Activated naive CD8-positive, alpha-beta T cell treated with anti-CD3 and anti-CD28 coated beads, Interleukin-2, amount 50 U/mL, for 16 hours (primary cell): ENCODE results near the gene OCA2.
"Not testable (repeated sequence)": the region's sequence is repeated elsewhere in the genome, so short reads cannot be mapped to it uniquely, and the experiment has no call there.

Source experiments
- DNase-seq: peaks from one replicate; pipeline ENCODE4 v3.0.0-alpha.2; 2020; ENCODE audit warnings: low read depth, low spot score

OCA2 gene

DNA sequence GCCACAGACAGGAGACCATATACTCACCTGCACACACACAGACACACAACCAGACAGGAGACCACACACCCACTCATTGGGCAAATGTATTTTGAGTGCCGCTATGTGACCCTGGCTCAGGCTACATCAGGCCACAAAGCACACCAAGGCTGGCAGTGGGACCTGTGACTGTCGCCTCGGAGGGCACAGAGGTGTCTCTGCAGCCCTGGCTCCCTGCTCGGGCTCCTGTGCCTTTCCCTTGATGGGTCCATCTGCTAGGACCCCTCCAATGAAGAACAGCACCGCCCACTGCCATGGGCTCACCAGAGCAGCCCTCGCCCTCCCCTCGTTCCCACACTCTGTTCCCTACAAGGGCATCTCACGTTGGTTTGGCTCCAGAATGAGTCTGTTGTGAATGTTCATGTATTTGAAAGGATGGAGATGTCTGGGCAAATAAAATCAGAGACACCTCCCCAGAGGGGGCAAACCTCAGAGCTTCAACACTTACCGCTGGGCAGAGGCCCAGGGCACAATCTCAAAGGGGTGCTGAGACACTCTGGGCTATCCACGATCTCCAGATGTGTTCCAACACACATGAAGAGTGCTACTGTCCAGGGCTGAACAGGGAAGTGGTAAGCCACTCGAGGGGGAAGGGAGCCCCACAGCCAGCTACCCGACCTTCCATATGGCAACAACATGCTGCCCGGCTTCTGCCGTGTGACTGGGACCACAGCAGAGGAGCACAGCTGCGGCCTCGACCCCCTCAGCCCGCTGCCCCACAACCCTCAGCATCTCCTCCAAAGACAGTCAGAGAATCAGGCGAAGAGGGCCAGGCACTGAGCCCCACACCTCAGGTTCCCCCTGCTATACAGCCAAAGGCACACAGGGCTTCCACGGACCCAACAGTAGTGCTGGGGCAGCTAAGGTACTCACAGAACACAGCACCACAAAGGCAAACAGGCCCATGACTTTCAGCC is 74.9 kb downstream of the OCA2 start:
- no peak for DNase-seq

DNA sequence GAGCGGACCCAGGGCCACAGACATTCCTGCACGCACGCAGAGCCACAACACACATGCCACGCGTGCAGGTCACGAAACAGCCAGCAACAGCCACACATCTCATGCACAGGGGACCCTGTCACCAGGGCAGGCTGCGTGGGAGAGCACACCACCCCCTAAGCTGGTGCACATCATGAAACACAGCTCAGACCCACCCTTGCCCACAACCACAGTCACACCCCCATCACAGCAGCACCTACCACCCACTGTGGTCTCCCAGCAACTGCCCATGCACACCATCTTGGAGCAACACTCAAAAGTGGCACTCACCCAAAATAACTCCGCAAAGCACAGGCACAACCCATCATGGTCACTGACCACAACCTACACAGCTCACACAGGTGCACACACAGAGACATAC is 75.7 kb downstream of the OCA2 start:
- no peak for DNase-seq

DNA sequence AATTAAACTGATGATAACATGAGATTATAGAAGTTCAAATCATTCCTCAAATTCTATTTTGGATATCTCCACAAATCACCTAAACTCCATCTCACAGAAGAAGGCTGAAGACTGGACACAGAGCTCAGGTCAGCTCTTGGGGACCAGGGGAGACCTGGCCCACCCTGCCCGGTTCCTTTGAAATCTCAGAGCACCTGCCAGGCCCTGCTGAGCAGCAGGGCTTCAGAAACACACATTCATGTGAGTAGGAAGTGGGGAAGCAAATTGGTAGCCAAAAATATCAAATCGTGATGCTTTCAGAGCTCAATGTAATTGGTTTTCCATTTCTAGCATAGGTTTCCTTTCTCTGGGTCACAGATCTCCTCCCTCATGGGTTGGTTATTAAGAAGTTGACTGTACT is 76.2 kb downstream of the OCA2 start:
- no peak for DNase-seq

DNA sequence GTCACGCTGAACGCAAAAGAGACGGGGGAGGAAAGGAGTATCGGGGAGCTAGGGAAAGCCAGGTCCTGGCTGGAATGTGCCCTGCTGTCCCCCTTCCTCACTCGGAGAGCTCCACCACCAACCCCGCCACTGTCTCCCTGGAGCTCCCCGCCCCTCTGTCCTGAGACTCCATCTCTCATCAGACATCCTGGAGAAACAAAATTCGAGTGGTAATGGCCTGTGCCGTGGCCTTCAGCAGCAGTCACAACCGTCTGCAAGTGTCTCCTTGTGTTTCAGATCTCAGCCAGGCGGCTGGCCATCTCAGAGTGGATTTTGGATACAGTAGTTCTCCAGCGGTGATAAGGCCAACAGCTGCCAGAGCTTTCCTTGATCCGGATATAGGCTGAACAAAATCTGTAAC is 76.9 kb downstream of the OCA2 start:
- DNase-seq, result no peak

DNA sequence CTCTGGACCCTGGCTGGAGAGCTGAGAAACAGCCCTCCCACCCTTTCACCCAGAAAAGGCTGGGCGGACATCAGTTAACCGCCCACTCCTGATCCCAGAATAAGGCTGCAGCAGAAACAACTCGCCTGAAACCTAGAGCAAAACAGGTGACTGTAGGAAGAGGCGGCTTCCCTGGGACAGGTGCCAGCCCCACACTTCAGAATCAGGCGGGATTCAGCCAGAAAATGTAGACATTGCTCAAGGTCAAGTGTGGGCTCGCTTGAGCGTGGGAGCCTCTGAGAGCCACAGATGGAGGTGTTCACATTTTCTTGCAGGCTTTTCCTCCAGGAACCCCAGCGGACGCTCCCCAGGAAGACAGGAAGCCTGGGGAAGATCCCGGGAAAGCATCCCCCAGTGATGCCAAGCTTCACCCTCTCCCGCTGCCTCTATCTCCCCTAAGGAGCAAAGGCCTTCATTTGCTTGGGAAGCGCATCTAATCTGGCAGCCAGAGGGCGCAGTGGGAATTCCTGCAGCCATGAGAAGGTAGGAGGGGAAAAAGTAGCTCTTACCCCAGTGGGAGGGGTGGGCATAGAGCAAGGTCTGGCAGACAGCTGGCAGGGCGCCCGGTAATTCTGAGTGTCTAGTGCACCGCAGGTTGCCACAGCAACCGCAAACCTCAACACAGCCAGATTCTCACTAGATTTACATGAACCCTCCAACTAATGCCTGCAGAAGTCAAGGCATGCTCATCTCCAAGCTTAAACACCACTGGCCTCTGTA is 77.7 kb downstream of the OCA2 start:
- DNase-seq, result no peak

DNA sequence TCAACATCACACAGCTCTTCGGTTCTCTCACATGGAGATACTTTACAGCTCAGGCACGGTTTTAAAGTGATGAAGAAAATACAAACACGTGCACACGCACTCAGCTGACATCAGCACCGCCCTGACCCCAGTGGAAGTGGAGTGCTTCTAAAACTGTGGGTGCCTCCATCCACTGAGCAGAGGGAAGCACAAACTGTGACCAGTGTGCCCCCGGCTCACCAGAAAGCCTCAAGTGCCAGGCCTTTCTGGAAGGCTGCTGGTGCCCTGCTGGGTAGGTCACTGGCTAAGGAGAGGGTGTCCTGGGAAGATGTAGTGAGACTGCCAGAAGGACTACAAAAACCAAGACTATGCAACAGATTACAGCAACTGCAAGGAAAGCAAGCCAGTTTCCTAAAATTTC is 78.5 kb downstream of the OCA2 start:
- no peak for DNase-seq

DNA sequence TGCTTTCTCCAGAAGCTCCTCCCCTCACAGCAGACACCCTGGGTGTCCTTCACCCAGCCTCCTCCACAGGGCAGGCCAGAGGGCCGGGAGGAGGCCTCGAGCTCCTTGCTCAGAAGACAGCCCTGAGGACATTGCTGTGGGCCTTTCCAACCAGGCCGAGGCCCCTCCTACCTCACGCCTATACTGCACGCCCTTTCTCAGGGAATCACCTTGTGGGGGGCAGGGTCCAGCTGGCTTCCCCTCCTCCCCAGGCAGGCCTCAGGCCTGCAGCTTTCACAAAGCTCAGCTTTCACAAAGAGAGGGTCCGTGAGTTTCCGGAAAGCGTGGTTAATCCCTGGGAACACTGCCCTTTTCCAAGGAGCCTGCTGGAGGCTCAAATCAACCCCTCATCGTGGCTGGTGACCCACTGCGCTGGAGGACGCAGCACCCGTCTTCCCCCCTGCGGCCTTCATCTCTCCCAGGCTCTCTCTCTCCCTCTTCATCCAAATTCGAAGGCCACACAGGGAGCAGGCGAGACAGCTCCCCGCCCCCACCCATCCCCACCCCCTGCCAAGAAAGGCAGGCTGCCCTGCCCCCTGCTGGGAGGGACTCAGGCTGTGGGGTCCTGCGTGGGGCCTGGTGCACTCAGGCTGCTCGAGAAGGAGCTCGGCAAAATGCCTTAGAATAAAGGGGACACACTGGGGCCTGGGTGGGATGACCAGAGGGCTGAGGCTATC is 79.4 kb downstream of the OCA2 start:
- DNase-seq, result no peak

DNA sequence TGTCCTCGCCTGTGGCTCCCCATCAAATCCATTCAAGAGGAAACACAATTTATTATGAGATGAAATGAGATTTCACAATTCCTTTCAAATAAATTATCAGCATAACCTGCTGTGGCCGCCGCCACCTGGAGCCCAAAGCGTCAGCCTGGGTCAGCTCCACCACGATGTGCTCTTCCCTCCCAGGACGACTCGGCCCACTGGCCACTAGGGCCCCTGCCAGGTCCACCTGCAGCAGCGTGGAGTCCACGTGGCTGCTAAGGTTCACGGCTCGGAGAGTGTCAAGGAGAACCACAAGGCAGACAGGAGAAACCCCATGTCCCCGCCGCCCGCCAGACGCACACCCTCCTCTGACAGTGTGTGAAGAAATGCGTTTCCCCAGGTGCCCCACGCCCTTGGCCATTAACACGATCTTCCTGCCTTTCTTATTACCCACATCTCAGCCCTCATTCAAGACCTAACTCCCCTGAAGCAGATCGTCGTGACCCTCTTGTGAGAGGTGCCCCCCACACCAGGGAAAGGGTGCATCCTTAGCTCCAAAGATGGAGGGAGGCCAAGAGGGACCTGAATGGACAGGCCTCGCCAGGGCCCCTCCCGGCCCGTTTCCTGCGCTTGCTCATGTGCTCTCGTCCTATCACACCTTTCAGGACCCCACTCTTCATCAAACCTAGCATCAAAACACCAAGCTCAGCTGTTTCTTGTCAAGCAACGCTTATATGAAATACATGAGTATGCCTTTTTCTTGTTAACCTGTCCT is 80.6 kb downstream of the OCA2 start:
- no peak for DNase-seq

DNA sequence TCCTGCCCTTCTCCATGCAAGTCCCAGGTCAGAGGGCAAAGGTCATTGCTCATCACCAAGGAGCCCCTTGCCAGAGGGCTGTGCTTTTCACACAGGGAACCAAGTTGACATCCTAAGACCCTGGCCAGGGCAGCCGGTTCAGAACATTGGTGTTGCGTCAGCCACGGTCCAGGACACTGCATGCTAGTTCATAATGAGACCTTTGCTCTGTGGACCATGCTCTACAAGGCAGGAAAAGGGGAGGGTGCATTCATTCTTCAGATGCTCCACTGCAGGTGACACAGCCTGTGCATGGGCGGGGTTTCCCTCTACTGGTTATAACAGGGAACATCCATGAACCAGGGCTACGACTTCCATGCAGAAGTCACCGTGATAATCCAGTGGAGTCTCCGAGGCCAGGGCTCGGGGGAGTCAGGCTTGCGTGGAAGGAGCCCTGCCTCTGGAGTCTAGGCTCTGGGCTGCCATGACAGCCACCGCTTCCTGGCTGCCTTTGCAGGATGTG is 81.6 kb downstream of the OCA2 start:
- no peak for DNase-seq

DNA sequence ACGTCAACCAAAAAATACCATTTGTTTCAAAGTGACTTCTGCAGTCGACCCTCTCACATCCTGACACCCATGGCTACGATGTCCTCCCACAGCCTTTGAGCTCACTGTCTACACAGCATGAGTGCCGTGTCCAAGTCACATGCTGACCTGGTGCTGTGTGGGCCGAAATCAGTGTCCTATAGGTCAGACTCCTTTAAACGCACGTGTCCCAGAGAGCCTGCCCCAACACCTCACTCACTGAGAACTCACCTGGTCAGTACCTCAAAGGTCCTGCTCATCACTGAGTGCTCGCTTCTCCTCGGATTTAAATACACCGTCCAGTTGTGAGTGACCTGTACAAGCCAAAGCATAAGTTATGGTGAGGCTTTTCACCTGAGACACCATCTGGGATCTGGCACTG is 83.3 kb downstream of the OCA2 start:
- DNase-seq, result no peak

DNA sequence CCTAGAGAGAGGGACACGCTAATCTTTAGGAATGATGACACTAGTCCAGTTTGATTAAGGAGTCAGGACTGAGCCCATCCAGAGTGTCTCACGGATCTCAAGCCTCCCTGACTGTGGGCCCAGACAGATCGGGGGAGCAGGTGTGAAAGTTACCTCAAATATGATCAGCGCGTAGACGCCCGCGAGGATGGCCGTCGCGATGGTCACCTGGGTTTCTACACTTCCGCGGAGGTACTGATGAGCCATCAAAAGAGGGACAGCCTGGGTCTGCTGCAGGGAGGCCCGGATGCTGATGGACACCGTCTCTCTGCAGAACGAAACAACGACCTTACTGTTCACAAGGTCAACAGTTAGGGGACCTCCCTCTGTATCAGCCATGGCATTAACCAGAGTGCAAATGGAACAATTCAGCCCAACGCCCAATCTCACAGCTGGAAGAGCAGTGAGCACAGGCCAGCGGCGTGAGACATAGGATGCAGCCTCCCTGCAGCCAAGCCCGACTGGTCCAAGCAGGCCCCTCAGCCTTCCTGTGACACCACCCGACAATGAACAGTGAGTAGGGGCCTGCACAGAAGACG is 84.4 kb downstream of the OCA2 start:
- no peak for DNase-seq

DNA sequence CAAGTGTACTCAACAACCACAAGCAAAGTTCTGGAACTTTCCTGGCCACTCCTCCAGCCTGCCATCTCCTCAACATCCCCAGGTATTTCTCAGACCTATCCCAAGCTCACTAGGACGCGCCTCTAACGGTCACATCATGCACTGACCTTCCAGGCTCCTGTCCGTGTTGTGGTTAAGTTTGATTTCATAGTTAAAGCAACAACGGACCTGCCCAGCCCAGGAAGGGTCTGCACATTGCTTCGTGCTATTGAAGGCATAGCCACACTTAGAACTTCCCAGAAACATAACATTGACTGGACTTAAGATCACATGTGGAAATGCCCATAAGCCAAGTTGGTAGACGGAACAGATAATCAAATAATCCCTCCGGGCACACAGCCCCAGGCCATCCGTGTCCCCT is 85.1 kb downstream of the OCA2 start:
- no peak for DNase-seq

DNA sequence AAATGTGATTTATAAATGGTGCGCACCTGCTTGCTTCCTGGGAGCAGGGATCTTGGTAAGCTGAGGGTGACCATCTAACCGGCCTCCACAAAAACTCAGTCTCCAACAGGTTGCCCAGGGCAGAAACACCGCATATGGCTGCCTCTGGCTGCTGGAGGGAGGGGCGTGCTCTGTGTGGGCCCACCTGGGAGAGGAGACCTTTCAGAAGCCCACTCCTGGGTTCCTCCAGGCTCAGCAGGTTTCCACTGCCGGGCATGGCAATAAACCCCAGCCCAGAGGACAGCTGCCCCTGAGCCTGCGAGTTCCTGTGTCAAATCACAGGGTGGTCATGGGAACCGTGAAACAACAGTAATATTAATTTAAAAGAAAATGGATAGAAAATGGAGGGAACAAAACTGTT is 85.6 kb downstream of the OCA2 start:
- DNase-seq, result no peak

DNA sequence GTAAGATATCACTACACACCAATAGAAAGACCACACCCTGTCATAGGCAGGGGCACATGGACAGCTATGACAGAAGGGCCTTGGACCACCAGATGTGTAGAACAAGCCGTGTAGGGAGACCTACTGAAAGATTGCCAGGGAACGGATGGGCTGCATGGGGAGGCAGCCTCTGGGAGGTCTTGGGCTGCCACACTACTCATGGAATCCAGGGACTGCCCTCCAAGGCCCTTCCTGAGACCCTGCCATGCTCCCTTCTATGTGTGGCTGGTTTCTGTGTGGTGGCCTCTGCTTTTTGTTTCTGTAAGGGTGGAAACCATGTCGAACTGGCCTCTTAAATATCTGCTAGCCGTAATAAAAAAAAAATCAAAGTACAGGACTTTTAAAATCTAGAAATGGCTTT is 86.9 kb downstream of the OCA2 start:
- DNase-seq, result no peak

DNA sequence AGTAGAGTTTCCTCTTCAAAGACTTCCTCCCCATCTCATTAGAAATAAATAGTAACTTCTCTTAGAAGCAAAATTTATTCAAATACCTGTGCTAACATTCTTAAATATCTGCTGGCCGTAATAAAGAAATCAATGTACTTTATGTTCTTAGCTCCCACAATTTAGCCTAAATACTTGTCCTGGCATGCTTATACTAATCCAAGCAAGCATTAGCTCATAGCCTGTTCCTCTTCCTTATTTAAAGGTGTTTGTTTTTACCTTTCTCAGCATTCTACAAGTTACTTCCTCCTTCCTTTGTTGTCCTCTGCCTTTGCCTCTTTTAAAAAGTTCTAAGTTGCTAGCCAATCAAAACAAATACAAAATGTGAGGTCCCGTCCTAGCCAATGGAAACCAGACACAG is 90.9 kb downstream of the OCA2 start:
- not testable (repeated sequence) for DNase-seq

DNA sequence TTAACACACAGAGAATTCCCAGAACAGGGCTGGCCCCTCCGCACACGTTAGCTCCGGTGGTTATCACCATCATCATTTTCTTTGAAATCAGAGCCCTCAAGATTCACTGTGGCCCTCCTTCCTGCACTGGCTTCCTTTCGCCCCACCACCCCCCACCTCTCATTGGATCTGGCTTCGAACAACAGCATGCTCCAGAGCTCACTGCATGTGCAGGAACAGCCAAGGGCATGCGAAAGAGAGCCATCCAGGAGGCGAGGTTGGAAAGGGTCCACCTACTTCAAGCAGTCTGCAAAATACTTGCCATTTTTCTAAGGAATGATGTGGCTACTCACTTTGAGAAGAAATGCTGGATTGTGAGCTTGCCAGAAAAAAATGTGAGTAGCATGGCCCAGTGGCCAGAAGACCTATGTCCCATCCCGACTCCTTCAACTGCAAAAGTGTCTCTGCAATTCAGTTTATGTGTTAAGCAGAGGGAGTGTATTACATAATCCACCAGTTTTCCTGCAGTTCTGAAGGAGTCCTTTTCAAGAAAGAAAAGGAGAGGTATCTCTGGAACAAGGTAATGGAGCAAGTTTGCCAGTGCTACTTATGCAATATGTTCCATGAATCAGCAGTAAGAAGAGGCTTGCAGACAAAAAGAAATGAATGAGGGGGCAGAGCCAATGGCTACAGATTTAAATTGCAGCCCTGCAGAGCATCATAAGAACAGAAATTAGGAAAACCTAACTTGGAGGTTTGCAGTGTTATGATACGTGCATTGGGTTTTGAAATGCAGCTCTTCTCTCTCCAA is 92.8 kb downstream of the OCA2 start:
- no peak for DNase-seq

DNA sequence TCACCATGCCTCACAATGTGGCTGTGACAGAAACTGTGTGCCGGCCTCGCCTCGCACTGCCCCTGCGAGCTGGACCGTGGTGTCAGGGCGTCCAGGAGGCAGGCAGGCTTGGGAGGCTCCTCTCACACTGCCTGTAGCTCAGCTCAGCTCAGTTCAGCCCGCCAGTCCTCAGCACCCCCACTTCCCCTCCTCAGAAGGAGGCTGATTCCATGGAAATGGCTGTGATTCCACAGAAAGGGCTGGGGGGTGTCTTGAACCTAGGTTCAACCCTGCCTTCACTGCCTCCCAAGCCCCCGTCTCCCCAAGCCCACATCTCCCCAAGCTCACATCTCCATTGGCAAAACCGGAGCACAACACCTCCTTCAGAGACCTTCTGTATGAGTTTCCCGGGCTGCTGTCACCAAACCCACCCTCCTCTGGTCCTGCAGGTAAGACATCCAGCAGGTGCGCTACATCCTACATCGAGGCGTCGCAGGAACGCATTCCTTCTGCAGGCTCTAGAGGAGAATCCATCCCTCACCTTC is 94.0 kb downstream of the OCA2 start:
- no peak for DNase-seq

DNA sequence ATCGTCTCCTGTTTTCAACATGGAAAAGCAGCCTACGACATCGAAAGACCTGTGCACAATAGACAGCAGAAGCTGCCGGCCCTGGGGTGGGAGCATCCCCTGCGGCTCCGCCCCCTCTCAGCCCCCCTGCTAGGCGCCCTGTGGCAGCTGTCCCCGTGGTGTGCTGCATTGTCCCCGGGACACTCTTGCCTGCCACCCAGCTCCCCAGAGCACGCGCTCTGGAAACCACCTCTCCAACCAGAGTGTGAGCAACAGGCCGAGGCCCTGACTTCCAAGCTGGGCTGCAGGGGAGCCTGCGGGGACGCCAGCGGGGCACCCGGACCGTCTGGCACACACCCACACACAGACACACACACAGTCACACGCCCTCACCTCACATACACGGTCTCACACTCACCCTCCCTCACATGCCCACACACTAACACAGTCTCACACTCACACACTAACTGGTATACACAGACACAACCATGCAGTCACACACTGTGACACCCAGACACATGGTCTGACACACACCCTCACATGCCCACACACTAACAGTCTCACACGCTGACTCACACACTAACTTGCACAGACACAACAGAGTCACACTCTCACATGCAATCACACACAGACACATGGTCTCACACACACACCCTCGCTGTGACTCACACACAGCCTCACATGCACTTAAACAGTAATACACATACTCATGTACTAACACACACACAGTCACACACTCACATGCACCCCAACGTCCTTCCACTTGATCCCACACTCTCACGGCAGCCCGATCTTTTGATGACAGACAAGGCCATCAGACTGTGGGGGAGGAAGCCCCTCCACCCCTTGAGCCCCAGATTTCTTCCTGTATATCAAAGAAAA is 94.7 kb downstream of the OCA2 start:
- no peak for DNase-seq
